GM13977 (cell line): Measurements from ENCODE around the gene PELO.

Source experiments
- DNase-seq: peaks from one replicate; pipeline ENCODE4 v3.0.0; 2012; ENCODE audit warnings: low spot score
- in situ Hi-C: fragments of 300-500 bp; cut with MboI; formaldehyde crosslinking; loops from one replicate; pipeline ENCODE4 v1.12.0; 2022; ENCODE audit warnings: low sequenced_read_pairs, low pct_unique_long_range_greater_than_20kb, mixed read lengths, inconsistent platforms; ENCODE audit not compliant: unreplicated experiment
- TF ChIP-seq, protein P1 (sequence below): IDR thresholded peaks from 2 replicates; pipeline ENCODE4 v1.5.1; 2012; ENCODE audit warnings: mild to moderate bottlenecking, control low read depth; ENCODE audit not compliant: insufficient read depth; ENCODE audit errors: extremely low read depth, missing control alignments

Gene PELO

GRCh38 chr5:52831786-52832511 lies 44.2 kb downstream of the PELO start:
- in situ Hi-C loops: no loop called here
- DNase-seq: no peak
- TF ChIP-seq, protein P1, sequence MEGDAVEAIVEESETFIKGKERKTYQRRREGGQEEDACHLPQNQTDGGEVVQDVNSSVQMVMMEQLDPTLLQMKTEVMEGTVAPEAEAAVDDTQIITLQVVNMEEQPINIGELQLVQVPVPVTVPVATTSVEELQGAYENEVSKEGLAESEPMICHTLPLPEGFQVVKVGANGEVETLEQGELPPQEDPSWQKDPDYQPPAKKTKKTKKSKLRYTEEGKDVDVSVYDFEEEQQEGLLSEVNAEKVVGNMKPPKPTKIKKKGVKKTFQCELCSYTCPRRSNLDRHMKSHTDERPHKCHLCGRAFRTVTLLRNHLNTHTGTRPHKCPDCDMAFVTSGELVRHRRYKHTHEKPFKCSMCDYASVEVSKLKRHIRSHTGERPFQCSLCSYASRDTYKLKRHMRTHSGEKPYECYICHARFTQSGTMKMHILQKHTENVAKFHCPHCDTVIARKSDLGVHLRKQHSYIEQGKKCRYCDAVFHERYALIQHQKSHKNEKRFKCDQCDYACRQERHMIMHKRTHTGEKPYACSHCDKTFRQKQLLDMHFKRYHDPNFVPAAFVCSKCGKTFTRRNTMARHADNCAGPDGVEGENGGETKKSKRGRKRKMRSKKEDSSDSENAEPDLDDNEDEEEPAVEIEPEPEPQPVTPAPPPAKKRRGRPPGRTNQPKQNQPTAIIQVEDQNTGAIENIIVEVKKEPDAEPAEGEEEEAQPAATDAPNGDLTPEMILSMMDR: no peak

DNA sequence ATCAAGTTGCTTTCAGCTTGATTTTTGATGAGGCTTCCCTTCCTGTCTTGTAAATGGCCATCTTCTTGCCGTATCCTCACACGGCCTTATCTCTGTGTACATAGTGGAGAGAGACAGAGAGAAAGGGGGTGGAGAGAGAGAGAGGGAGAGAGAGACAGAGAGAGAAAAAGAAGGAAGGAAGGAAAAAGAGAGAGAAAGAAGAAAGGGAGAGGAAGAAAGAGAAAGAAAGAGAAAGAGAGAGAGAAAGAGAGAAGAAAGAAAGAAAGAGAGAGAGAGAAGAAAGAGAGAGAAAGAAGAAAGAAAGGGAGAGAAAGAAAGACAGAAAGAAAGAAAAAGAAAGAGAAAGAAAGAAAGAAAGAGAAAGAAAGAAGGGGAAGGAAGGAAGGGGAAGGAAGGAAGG lies 46.6 kb downstream of the PELO start:
- TF ChIP-seq, protein P1: no peak
- in situ Hi-C loops: no loop called here
- no peak for DNase-seq

- no peak for DNase-seq
- in situ Hi-C loops: no loop called here
- TF ChIP-seq, protein P1: no peak
Observed at GRCh38 chr5:52837068-52837467, 49.4 kb downstream of the PELO start.
